Aorta (tissue), 5 donors: Measurements from ENCODE around the gene GGNBP2. TPM values are rescaled to one million over a fixed set of nuclear protein-coding genes. Genes with fewer than 3 reads are reported as not detected.

Source experiments
- ATAC-seq: fragments of 200-7000 bp; cut with Tn5 transposase; one replicate; pipeline ENCODE4 v1.9.1; 2022; ENCODE audit warnings: moderate library complexity; ENCODE audit not compliant: low FRiP score
- DNase-seq, 2 donors: peaks; one replicate each; pipeline ENCODE4 v3.0.0-alpha.2; 2020
- H3K27ac ChIP-seq, 2 donors: one replicate each; pipeline ENCODE4 v1.5.1; 2013; ENCODE audit warnings: low read length in 2 of 2, mild to moderate bottlenecking in 2 of 2, moderate library complexity in 2 of 2, control low read depth in 1 of 2, inconsistent platforms in 1 of 2, low read depth in 1 of 2
- H3K27me3 ChIP-seq, 2 donors: one replicate each; pipeline ENCODE4 v1.6.1; 2013; ENCODE audit warnings: control low read depth in 1 of 2, low read length in 1 of 2, mild to moderate bottlenecking in 1 of 2, moderate library complexity in 1 of 2; ENCODE audit not compliant: insufficient read depth in 2 of 2, control insufficient read depth in 1 of 2
- H3K36me3 ChIP-seq, 2 donors: one replicate each; pipeline ENCODE4 v1.6.1; 2013; ENCODE audit warnings: control low read depth in 1 of 2, low read length in 1 of 2, mild to moderate bottlenecking in 1 of 2; ENCODE audit not compliant: insufficient read depth in 2 of 2, control insufficient read depth in 1 of 2
- H3K4me1 ChIP-seq, 2 donors: one replicate each; pipeline ENCODE4 v1.6.1; 2013; ENCODE audit warnings: low read length in 2 of 2, control low read depth in 1 of 2, mild to moderate bottlenecking in 1 of 2, moderate library complexity in 1 of 2; ENCODE audit not compliant: insufficient read depth in 2 of 2, control insufficient read depth in 1 of 2
- H3K4me3 ChIP-seq, 2 donors: one replicate each; pipeline ENCODE4 v1.5.1; 2013; ENCODE audit warnings: low read length in 2 of 2, control low read depth in 1 of 2, mild to moderate bottlenecking in 1 of 2
- H3K9me3 ChIP-seq: one replicate; pipeline ENCODE4 v1.6.1; 2013; ENCODE audit warnings: mild to moderate bottlenecking, low read length; ENCODE audit not compliant: control insufficient read depth
- WGBS, 2 donors: extraction: QIAGEN DNeasy Blood & Tissue Kit; methylation state at CpG; one replicate each; pipeline ENCODE4 v1.1.7; 2013; 5-methylcytosine and 5-hydroxymethylcytosine counted together
- intact Hi-C, 2 donors: fragments of 100-400 bp; cut with DNase I; formaldehyde crosslinking; loops; one replicate each; pipeline versions ENCODE4 v1.14.2 to v1.15.0; 2022
- polyA plus RNA-seq, 2 donors: library from polyadenylated mRNA; stranded (reverse); fragments of 200-250 nt; gene quantifications; one replicate each; pipeline ENCODE4 v1.2.3, GENCODE V29; 2013
- total RNA-seq, 2 donors: library from RNA; stranded (reverse); fragmentation: NEBNext Ultra II Directional; extraction: Animal tissue kit (Norgen Biotek cat#: 25700); gene quantifications; one replicate each; pipeline ENCODE4 v1.2.1, GENCODE V29; 2021
- donor health status: healthy with polysubstance abuse.
- donor health status: Bipolar disorder and iron deficiency.
- donor health status: DM: no; HTN: no; CAD: no.
- donor health status: DM: no; HTN: no; CAD: no.
- donor health status: DM: yes; HTN: yes; CAD: no.

Gene GGNBP2
- total and polyA plus RNA-seq, 4 donors, result 37.4 to 80.4 (median 63.8) TPM

GRCh38 chr17:36623281-36623680 lies 78.6 kb downstream of the GGNBP2 start:
- H3K4me1 ChIP-seq, result no peaks in the 10 kb centered on the region
- WGBS, 2 donors, result 60 to 68% methylated on average over 3 of the region's 3 CpGs
- DNase-seq, result no peak
- ATAC-seq, result no peak
- no peak overlapping the region for H3K27ac ChIP-seq
- no peaks in the 10 kb centered on the region for H3K36me3 ChIP-seq
- intact Hi-C loops, result loop anchor here in 1 of 2 donors (10.0 kb wide), 1 partner anchor 622 kb away; no protein-coding TSS in a partner anchor
- no peaks in the 10 kb centered on the region for H3K9me3 ChIP-seq
- H3K27me3 ChIP-seq, result no peaks in the 10 kb centered on the region
- H3K4me3 ChIP-seq, result no peak overlapping the region

- intact Hi-C loops, result loop anchor here in 1 of 2 donors (10.0 kb wide), 1 partner anchor 620 kb away; no protein-coding TSS in a partner anchor
- H3K36me3 ChIP-seq, result no peaks in the 10 kb centered on the region
Measured at GRCh38 chr17:36625188-36625587, 80.5 kb downstream of the GGNBP2 start.

GRCh38 chr17:36627101-36627500 lies 82.4 kb downstream of the GGNBP2 start:
- 59% methylated on average over 12 of the region's 12 CpGs for WGBS, 2 donors
- H3K27me3 ChIP-seq, result no peaks in the 10 kb centered on the region
- no peaks in the 10 kb centered on the region for H3K4me1 ChIP-seq
- no peak overlapping the region for H3K4me3 ChIP-seq
- ATAC-seq, result no peak
- no peak overlapping the region for H3K27ac ChIP-seq
- no peak for DNase-seq
- no peaks in the 10 kb centered on the region for H3K36me3 ChIP-seq
- H3K9me3 ChIP-seq, result no peaks in the 10 kb centered on the region
- intact Hi-C loops, result loop anchor here in 1 of 2 donors (10.0 kb wide), 1 partner anchor 618 kb away; no protein-coding TSS in a partner anchor

More at GRCh38 chr17:36625188-36625587, 80.5 kb downstream of the GGNBP2 start:
- H3K27me3 ChIP-seq, result no peaks in the 10 kb centered on the region
- no peak overlapping the region for H3K4me3 ChIP-seq
- no peaks in the 10 kb centered on the region for H3K4me1 ChIP-seq
- 82 to 83% methylated on average over 7 of the region's 7 CpGs for WGBS, 2 donors
- no peaks in the 10 kb centered on the region for H3K9me3 ChIP-seq
- no peak for DNase-seq
- ATAC-seq, result no peak
- H3K27ac ChIP-seq, result no peak overlapping the region

GRCh38 chr17:36628576-36628975 lies 83.9 kb downstream of the GGNBP2 start:
- Histone ChIP-seq H3K36me3 (no peaks in the 10 kb centered on the region), H3K27ac (no peak overlapping the region), H3K4me1 (no peaks in the 10 kb centered on the region), H3K9me3 (no peaks in the 10 kb centered on the region), H3K27me3 (no peaks in the 10 kb centered on the region), H3K4me3 (no peak overlapping the region)
- intact Hi-C loops, result loop anchor here in 1 of 2 donors (2.0 to 10.0 kb wide), 2 partner anchors 420 to 616 kb away; no protein-coding TSS in a partner anchor
- 89 to 100% methylated on average over 2 of the region's 2 CpGs for WGBS, 2 donors
- ATAC-seq (no peak), DNase-seq (no peak)

- H3K27ac ChIP-seq, result no peak overlapping the region
- WGBS, 2 donors, result 16 to 17% methylated on average over 14 of the region's 14 CpGs
- peak; percentile 79 to 92 for DNase-seq
- ATAC-seq, result peak; percentile 86
- no peak overlapping the region for H3K4me3 ChIP-seq
- intact Hi-C loops, result loop anchor here in 1 of 2 donors (2.0 to 10.0 kb wide), 2 partner anchors 419 to 615 kb away; no protein-coding TSS in a partner anchor
- no peaks in the 10 kb centered on the region for H3K4me1 ChIP-seq
- H3K9me3 ChIP-seq, result no peaks in the 10 kb centered on the region
- no peaks in the 10 kb centered on the region for H3K27me3 ChIP-seq
- no peaks in the 10 kb centered on the region for H3K36me3 ChIP-seq
Measured at GRCh38 chr17:36629252-36629847, 84.6 kb downstream of the GGNBP2 start.

GRCh38 chr17:36629970-36630502 lies 85.3 kb downstream of the GGNBP2 start:
- Histone ChIP-seq H3K27me3 (no peaks in the 10 kb centered on the region), H3K4me1 (no peaks in the 10 kb centered on the region), H3K36me3 (no peaks in the 10 kb centered on the region), H3K4me3 (no peak overlapping the region), H3K27ac (no peak overlapping the region), H3K9me3 (no peaks in the 10 kb centered on the region)
- intact Hi-C loops, result loop anchor here (2.0 to 10.0 kb wide), 2 partner anchors 419 to 615 kb away; no protein-coding TSS in a partner anchor
- 74 to 75% methylated on average over 8 of the region's 8 CpGs for WGBS, 2 donors
- DNase-seq, result no peak
- ATAC-seq, result no peak

GRCh38 chr17:36631022-36631421 lies 86.3 kb downstream of the GGNBP2 start:
- no peaks in the 10 kb centered on the region for H3K27me3 ChIP-seq
- 68 to 74% methylated on average over 4 of the region's 4 CpGs for WGBS, 2 donors
- no peak overlapping the region for H3K4me3 ChIP-seq
- no peaks in the 10 kb centered on the region for H3K36me3 ChIP-seq
- no peak overlapping the region for H3K27ac ChIP-seq
- no peaks in the 10 kb centered on the region for H3K4me1 ChIP-seq
- intact Hi-C loops, result loop anchor here in 1 of 2 donors (2.0 kb wide), 1 partner anchor 418 kb away; no protein-coding TSS in a partner anchor
- H3K9me3 ChIP-seq, result no peaks in the 10 kb centered on the region
- no peak for DNase-seq
- no peak for ATAC-seq

GRCh38 chr17:36632916-36633771 lies 88.4 kb downstream of the GGNBP2 start:
- H3K27me3 ChIP-seq, result no peaks in the 10 kb centered on the region
- H3K27ac ChIP-seq, result no peak overlapping the region
- no peak overlapping the region for H3K4me3 ChIP-seq
- H3K4me1 ChIP-seq, result no peaks in the 10 kb centered on the region
- ATAC-seq, result no peak
- intact Hi-C loops, result no loop called here
- H3K9me3 ChIP-seq, result no peaks in the 10 kb centered on the region
- H3K36me3 ChIP-seq, result no peaks in the 10 kb centered on the region
- no peak for DNase-seq
- WGBS, 2 donors, result 14 to 20% methylated on average over 17 to 18 of the region's 18 CpGs
